A549 treated with DMSO at 1 μM for 4 hours (cell line): ENCODE measurements around the gene SHCBP1. TPM values are rescaled to one million over a fixed set of nuclear protein-coding genes. Genes with fewer than 3 reads are reported as not detected.

Source experiments
- total RNA-seq: library from RNA; stranded (reverse); fragments of 200-300 nt; extraction: Qiagen RNA extraction; gene quantifications from 5 replicates; pipeline ENCODE4 v1.2.3, GENCODE V29; 2022; ENCODE audit warnings: low read depth

The SHCBP1 gene
- total RNA-seq = 33.9 to 41.3 TPM (median 40.4 TPM) in 5 replicates

GRCh38 chr16:46621006-46621933 is at the start of gene SHCBP1:
Gene SHCBP1 (minus strand): TSS chr16:46621379. CDS start chr16:46621359, 20 bp downstream.

Other genes with a start within 250 kb of the SHCBP1 start
- 70.8 to 95.6 TPM (median 87.0 TPM) in 5 replicates for gene VPS35, start 67.8 kb upstream of the SHCBP1 start, total RNA-seq
- gene ORC6, start 68.3 kb upstream of the SHCBP1 start, total RNA-seq = 44.0 to 53.7 TPM (median 51.2 TPM) in 5 replicates
- gene MYLK3, start 127.0 kb upstream of the SHCBP1 start, total RNA-seq = 0.01 to 0.19 TPM (median 0.08 TPM) in 5 replicates
- 6.2 to 9.4 TPM (median 6.9 TPM) in 5 replicates for gene C16orf87, start 209.8 kb upstream of the SHCBP1 start, total RNA-seq